ENCODE results near the gene AGAP5.
"Not testable (repeated sequence)": the region's sequence is repeated elsewhere in the genome, so short reads cannot be mapped to it uniquely, and the experiment has no call there.

Gene AGAP5

GRCh38 chr10:73713912-73714311, 16.0 kb upstream of the AGAP5 start:
- DNase-seq, result not testable (repeated sequence)

GRCh38 chr10:73711683-73712082, 13.8 kb upstream of the AGAP5 start:
- DNase-seq, result not testable (repeated sequence)

GRCh38 chr10:73708122-73708521, 10.2 kb upstream of the AGAP5 start:
- not testable (repeated sequence) for DNase-seq

- not testable (repeated sequence) for DNase-seq
These were observed 9.7 kb upstream of the AGAP5 start for GRCh38 chr10:73707628-73708027.

GRCh38 chr10:73706488-73706887, 8.6 kb upstream of the AGAP5 start:
- not testable (repeated sequence) for DNase-seq

GRCh38 chr10:73705506-73706072, 7.7 kb upstream of the AGAP5 start:
- DNase-seq, result not testable (repeated sequence)

GRCh38 chr10:73703924-73704323, 6.0 kb upstream of the AGAP5 start:
- DNase-seq, result not testable (repeated sequence)

GRCh38 chr10:73698819-73699218, 910 bp upstream of the AGAP5 start:
- DNase-seq, result not testable (repeated sequence)

- DNase-seq, result not testable (repeated sequence)
These were observed 2.6 kb downstream of the AGAP5 start for GRCh38 chr10:73695302-73695701.

GRCh38 chr10:73690755-73691154, 7.2 kb downstream of the AGAP5 start:
- DNase-seq, result not testable (repeated sequence)

- not testable (repeated sequence) for DNase-seq
These were observed 8.3 kb downstream of the AGAP5 start for GRCh38 chr10:73689596-73689995.

GRCh38 chr10:73687641-73688040, 10.3 kb downstream of the AGAP5 start:
- DNase-seq, result not testable (repeated sequence)

- DNase-seq, result not testable (repeated sequence)
These were observed 23.4 kb downstream of the AGAP5 start for GRCh38 chr10:73674546-73674945.

- not testable (repeated sequence) for DNase-seq
These were observed 29.5 kb downstream of the AGAP5 start for GRCh38 chr10:73668378-73668777.

GRCh38 chr10:73666153-73666809, 31.6 kb downstream of the AGAP5 start:
- not testable (repeated sequence) for DNase-seq

GRCh38 chr10:73665581-73665980, 32.3 kb downstream of the AGAP5 start:
- DNase-seq, result not testable (repeated sequence)

- not testable (repeated sequence) for DNase-seq
These were observed 33.5 kb downstream of the AGAP5 start for GRCh38 chr10:73664156-73665040.

GRCh38 chr10:73663621-73664020, 34.3 kb downstream of the AGAP5 start:
- not testable (repeated sequence) for DNase-seq

- not testable (repeated sequence) for DNase-seq
These were observed 35.2 kb downstream of the AGAP5 start for GRCh38 chr10:73662705-73663104.

- DNase-seq, result no peak
These were observed 42.0 kb downstream of the AGAP5 start, which contains the start of gene SYNPO2L for GRCh38 chr10:73655990-73656298. TSS of gene SYNPO2L (minus strand) at chr10:73656029. CDS start at chr10:73655922, 107 bp downstream.

- no peak for DNase-seq
These were observed 42.5 kb downstream of the AGAP5 start for GRCh38 chr10:73655257-73655989.

GRCh38 chr10:73653701-73654100, 44.2 kb downstream of the AGAP5 start:
- DNase-seq, result no peak

- no peak for DNase-seq
These were observed 44.7 kb downstream of the AGAP5 start for GRCh38 chr10:73653195-73653594.

Measured in activated naive CD4-positive, alpha-beta T cell treated with anti-CD3 and anti-CD28 coated beads, Interleukin-2, amount 50 U/mL, for 16 hours (primary cell).